NB4 (cell line): ENCODE measurements around the gene SIPA1.

Experiments used
- DNase-seq: peaks from one replicate; pipeline ENCODE4 v3.0.0; 2010; ENCODE audit warnings: low read depth
- H3K4me3 ChIP-seq: one replicate; pipeline ENCODE4 v1.5.1; 2011; ENCODE audit warnings: mild to moderate bottlenecking, low read depth, low read length, moderate library complexity
- MYC ChIP-seq: IDR thresholded peaks from 2 replicates; pipeline ENCODE4 v1.6.1; 2011; ENCODE audit warnings: low read depth, low read length
- POLR2A ChIP-seq: IDR thresholded peaks from 2 replicates; pipeline ENCODE4 v1.6.1; 2011; ENCODE audit warnings: mild to moderate bottlenecking; ENCODE audit not compliant: insufficient read length; ENCODE audit errors: extremely low read depth
- TF ChIP-seq, protein P1 (sequence below): IDR thresholded peaks from 2 replicates; pipeline ENCODE4 v1.6.1; 2011; ENCODE audit warnings: low read depth, low read length
- TF ChIP-seq, protein P2 (sequence below): IDR thresholded peaks from one replicate; pipeline ENCODE4 v1.5.1; 2012; ENCODE audit warnings: low read depth, low read length

The SIPA1 gene, protein sequence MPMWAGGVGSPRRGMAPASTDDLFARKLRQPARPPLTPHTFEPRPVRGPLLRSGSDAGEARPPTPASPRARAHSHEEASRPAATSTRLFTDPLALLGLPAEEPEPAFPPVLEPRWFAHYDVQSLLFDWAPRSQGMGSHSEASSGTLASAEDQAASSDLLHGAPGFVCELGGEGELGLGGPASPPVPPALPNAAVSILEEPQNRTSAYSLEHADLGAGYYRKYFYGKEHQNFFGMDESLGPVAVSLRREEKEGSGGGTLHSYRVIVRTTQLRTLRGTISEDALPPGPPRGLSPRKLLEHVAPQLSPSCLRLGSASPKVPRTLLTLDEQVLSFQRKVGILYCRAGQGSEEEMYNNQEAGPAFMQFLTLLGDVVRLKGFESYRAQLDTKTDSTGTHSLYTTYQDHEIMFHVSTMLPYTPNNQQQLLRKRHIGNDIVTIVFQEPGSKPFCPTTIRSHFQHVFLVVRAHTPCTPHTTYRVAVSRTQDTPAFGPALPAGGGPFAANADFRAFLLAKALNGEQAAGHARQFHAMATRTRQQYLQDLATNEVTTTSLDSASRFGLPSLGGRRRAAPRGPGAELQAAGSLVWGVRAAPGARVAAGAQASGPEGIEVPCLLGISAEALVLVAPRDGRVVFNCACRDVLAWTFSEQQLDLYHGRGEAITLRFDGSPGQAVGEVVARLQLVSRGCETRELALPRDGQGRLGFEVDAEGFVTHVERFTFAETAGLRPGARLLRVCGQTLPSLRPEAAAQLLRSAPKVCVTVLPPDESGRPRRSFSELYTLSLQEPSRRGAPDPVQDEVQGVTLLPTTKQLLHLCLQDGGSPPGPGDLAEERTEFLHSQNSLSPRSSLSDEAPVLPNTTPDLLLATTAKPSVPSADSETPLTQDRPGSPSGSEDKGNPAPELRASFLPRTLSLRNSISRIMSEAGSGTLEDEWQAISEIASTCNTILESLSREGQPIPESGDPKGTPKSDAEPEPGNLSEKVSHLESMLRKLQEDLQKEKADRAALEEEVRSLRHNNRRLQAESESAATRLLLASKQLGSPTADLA

DNA sequence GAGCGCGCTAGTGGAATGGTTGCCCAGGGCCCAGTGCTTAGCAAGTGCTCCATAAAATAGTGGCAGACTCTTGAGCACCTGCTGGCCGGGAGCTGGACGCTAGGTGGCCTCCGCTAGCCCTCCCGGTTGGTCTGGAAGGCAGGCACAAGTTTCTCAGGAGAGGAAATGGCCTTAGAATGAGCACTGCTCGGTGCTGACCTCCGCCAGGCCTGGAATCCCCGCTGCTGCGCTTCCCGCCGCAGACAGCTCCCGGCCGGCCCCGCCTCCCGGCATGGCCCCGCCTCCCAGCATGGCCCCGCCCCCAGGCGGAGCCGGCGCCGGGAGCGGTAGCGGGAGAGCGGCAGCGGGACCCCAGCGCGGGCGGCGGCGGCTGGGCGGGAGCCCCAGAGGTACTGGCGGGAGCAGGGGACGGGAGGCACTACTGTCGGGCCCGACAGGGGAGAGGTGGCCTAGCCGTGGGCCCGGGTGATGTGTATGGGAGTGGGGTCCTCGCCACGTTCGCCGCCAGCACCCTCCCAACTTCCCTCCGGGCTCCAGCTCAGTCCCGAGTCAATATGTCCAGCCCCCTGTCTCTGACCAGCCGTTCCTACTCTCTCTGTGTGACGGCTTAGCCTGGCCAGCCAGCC lies at the start of gene SIPA1:
Gene SIPA1, plus strand, starts transcription at position 308 of the 626 bp plus-strand sequence. CDS start 2,821 bp downstream, outside the sequence.
- peak; percentile 89 for DNase-seq
- H3K4me3 ChIP-seq: peak within 1 kb of the TSS; percentile 69
- TF ChIP-seq, protein P1, sequence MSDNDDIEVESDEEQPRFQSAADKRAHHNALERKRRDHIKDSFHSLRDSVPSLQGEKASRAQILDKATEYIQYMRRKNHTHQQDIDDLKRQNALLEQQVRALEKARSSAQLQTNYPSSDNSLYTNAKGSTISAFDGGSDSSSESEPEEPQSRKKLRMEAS: peak; percentile 68
- TF ChIP-seq, protein P2, sequence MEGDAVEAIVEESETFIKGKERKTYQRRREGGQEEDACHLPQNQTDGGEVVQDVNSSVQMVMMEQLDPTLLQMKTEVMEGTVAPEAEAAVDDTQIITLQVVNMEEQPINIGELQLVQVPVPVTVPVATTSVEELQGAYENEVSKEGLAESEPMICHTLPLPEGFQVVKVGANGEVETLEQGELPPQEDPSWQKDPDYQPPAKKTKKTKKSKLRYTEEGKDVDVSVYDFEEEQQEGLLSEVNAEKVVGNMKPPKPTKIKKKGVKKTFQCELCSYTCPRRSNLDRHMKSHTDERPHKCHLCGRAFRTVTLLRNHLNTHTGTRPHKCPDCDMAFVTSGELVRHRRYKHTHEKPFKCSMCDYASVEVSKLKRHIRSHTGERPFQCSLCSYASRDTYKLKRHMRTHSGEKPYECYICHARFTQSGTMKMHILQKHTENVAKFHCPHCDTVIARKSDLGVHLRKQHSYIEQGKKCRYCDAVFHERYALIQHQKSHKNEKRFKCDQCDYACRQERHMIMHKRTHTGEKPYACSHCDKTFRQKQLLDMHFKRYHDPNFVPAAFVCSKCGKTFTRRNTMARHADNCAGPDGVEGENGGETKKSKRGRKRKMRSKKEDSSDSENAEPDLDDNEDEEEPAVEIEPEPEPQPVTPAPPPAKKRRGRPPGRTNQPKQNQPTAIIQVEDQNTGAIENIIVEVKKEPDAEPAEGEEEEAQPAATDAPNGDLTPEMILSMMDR: peak; percentile 33
- TF ChIP-seq POLR2A (peak; percentile 64), MYC (peak; percentile 83)

DNA sequence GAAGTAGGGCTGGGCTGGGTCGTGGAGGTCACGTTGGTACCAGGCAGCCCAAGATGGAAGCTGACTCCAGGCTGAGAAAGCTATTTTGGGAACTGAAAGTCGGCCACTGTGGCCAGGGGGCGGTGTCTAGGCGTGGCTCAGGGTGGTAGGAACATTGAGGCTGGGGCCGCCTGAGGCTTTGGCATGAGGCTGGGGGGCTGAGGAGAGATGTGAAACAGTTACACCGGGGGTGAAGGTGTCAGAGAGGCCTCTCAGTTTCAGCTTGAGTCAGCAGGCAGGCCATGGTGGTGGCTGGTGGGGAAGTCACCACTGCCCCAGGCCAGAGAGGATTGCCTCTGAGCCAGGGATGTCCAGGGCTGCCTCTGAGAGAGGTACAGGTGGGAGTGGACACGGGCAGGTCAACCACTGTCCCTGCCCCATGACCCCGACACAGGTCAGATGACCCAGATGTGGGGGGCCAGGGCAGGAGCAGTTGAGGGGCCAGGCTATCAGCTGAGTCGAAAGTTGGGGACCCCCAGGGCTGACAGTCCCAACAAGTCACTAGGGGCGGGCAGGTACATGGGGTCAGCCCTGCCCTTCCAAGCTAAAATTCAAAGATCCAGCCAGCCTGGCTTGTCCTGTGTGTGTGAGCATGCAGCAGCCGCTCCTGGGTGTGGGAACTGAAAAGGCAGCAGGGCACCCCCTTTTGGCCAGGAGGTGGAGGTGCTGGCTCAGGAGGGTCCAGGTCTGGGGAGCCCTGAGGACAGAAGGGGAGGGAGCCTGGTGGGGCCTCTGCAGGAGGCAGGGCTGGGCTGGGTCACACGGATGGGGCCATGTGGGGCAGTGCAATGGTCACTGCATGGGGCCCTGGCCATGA lies 49.5 kb upstream of the SIPA1 start:
- peak; percentile 81 for DNase-seq
- no peak overlapping the region for H3K4me3 ChIP-seq

DNA sequence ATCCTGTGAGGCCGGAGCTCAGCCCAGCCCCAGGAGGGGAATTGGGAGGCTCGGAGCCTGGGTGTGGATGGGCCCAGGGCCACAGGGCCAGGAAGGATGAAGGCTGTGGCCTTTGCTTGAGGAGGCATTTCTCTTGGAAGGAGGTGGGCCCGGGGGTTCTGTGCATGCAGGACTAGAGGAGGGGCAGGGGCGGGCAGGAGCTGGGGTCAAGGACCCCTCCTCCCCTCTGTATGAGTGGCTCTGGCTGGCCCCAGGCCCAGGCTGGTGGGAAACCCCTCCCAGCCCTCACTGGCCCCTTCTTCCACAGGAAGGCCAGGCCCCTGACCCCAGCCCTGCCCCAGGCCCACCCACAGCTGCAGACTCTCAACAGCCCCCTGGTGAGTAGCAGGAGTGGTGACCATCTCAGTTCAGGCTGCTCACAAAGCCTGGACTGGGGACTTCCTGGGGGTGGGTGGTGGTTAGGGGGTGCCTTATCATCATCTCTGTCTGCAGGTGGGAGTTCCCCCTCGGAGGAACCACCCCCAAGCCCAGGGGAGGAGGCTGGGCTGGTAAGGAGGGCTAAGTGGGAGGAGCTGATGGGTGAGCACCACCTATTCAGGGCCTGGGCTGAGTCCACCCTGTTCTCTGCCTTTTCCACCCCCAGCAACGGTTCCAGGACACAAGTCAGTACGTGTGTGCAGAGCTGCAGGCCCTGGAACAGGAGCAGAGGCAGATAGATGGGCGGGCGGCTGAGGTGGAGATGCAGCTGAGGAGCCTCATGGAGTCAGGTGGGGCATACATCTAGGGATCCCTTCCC lies 48.3 kb upstream of the SIPA1 start:
- H3K4me3 ChIP-seq: no peak overlapping the region
- TF ChIP-seq MYC: no peak
- TF ChIP-seq, protein P2: no peak
- DNase-seq: peak; percentile 46

More for the DNA sequence above, 49.5 kb upstream of the SIPA1 start:
- no peak for TF ChIP-seq MYC
- TF ChIP-seq, protein P2: peak; percentile 84

DNA sequence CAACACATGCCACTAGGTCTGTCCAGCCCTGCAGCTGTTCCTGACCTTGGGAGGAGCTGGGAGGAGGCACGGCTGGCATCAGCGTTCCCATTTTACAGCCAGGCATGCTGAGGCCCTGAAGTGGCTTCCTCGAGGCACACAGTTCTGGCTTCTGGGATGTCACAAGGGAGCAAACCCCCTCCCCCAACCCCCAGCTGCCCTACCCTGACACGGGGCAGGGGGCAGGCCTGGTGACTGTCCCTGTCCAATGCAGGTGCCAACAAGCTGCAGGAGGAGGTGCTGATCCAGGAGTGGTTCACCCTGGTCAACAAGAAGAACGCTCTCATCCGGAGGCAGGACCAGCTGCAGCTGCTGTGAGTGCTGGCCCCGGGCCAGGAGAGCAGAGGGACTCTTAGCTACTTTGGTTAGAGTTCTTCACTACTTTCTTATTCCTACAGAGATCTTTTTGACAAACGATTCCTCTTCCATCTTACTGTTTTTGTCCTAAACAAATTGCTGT lies 47.6 kb upstream of the SIPA1 start:
- H3K4me3 ChIP-seq: no peak overlapping the region
- TF ChIP-seq, protein P2: no peak
- TF ChIP-seq MYC: no peak
- no peak for DNase-seq
